HG02759 (cell line): ENCODE data around the gene TMEM150B.

ENCODE experiments used
- ATAC-seq: cut with Tn5 transposase; IDR thresholded peaks from one replicate; pipeline ENCODE4 v1.9.1; 2021; ENCODE audit warnings: mild to moderate bottlenecking, moderate library complexity; ENCODE audit not compliant: unreplicated experiment

The TMEM150B gene

GRCh38 chr19:55279770-55280643, 45.1 kb downstream of the TMEM150B start, which contains the start of gene HSPBP1:
TSS of gene HSPBP1 (minus strand) at chr19:55280110. CDS start at chr19:55279608, 502 bp downstream.
- ATAC-seq = peak; percentile 76

DNA sequence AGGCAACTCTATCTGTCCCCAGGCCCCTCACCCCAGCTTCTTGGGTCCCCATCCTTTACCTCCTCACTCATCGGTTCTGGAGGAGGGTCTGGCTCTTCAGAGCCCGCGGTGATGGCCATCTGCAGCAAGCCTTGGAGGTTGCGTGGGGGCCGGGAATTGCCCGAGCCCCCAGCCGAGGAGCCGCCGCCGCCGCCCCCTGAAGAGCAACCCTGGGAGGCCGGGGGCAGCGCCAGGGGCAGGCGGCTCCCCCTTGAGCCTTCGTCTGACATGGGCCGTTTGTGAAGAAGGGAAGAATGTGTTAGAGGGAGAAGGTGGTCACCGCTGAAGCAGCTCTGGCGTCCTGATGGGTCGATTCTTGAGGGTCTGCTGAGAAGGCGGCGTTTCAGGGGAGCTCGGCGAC, 45.8 kb downstream of the TMEM150B start:
- ATAC-seq = no peak

DNA sequence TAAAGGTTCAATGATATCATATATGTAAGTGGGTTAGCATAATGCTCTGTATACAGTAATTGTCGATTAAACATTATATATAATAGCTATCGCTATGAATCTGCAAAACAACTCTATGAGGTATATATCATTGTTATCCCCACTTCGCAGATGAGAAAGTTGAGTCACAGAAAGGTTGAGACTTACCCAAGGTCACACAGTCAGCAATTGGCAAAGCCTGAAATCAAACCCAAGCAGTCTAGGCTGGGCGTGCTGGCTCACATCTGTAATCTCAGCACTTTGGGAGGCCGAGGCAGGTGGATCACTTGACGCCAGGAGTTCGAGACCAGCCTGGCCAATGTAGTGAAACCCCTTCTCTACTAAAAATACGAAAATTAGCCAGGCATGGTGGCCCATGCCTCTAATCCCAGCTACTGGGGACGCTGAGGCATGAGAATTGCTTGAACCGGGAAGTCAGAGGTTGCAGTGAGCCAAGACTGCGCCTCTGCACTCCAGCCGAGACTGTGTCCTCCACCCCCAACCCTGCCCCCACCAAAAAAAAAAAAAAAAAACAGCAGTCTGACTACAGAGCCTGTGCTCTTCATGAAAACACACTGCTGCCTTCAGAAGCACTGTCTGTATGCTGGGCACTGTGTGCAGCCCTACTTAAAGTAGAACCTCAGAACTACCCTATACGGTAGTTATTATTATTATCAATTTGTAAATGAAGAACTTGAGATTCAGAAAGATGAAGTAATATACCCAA, 46.6 kb downstream of the TMEM150B start:
- ATAC-seq = no peak

DNA sequence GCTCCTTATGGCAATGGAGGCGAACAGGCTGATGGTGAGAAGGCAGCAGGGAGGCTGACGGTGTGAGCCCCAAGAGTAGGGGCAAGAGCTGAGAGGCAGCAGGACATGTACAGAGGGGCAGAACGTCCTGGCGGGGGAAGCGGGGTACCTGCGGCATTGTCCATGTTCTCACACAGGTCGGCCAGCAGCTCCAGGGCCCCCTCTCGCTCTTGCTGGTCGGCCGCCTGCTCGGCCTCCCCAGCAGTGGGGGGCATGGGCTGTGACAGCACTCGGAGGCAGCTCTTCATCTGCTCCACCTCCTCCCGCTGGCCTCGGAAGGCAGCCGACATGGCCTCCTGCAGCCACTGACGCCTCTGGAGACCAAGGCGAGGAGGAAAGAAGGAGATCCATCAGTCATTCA, 47.6 kb downstream of the TMEM150B start:
- no peak for ATAC-seq

DNA sequence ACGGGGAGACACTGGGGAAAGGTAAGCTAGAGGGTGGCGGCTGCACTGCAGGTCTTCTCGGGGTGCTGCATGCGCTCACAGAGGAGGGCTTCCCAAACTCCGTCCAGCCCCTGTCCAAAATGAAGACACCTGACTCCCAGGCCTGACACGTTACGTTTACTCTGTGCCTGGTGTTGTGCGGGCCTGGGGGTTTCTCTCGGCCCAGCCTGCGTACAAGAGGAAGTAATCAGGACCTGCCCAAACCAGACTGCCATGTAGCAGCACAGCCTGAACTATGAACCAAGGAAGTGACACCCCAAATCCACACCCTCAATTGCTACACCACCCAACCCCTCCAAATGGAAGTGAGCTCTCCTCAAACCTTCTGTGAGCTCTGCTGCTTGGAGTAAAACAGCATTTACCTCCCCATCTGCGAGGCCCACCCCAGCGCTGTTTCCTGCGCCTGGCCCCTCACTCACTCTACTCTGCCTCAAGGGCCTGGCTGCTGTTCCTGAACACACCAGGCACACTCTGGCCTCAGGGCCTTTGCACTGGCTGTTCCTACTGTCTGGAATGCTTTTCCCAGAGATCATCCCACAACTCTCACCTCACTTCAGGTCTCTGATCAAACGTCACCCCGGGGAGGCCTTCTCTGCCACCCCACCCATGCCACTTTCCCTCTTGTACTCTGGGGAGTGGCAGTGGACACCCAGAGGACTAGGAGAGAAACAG, 48.3 kb downstream of the TMEM150B start:
- ATAC-seq = no peak

- ATAC-seq = peak; percentile 48
Measured at GRCh38 chr19:55275851-55276719, 49.1 kb downstream of the TMEM150B start.

DNA sequence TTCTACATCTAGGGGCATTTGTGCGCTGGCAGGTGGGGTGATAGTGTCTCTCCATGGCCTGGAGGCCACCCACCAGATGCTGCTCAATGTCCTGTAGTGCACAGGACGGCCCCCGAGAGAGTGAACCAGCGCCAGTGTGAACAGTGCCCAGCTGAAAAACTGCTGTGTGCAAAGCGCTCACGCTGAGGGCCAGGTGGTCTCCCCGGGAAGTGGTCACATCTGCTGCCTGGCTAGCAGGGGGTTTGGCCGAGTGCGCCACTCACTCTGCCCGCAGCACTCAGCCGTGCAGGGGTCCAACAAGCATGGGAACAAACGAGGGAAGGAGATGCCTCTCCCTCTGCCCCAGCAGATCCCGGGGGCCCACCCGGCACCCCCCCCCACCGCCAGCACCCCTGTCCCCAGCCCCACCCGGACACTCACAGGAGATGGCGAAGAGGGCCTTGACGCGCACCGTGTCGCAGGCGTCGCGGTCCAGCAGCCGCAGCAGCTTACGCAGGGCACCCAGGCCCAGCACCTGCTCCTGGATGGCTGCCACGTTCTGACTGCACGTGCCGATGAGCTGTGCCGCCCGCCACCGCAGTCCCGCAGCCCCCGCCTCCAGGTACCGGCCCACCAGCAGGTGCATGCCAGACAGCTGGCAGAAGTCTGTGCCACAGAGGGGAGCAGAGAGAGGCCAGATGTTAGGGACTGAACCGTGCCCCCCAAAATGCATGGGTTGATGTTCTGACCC, 51.0 kb downstream of the TMEM150B start:
- no peak for ATAC-seq

DNA sequence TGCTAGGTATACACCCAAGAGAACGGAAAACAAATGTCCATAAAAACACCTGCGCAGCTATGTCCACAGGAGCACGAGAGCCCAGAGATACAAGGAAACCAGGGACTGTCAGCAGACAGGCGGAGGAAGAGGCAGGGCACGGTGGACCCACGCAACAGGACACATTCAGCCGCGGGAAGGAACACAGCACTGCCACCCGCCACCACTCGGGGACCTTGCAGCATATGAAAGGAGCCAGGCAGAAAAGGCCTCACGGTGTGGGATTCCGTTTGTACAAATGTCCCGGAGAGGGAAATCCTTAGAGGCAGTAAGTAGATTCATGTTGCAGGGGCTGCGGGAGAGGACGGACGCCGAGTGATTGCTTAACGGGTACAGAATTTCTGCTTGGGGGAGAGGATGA, 53.0 kb downstream of the TMEM150B start:
- no peak for ATAC-seq

- ATAC-seq = no peak
Measured at GRCh38 chr19:55270172-55270942, 54.8 kb downstream of the TMEM150B start.

- ATAC-seq = no peak
Measured at GRCh38 chr19:55269299-55269698, 55.8 kb downstream of the TMEM150B start.

DNA sequence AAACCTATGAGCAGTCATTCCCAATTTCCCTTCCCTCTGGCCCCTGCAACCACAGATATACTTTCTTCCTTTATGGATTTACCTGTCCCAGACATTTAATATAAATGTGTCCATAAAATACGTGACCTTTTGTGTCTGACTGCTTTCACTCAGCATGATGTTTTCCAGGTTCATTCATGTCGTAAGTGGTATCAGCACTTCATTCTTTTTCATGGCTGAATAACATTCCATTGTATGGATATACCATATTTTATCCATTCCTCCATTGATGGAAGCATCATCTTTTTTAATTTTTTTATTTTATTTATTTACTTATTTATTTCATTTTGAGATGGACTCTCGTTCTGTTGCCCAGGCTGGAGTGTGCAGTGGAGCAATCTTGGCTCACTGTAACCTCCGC, 58.3 kb downstream of the TMEM150B start:
- ATAC-seq = no peak

GRCh38 chr19:55266404-55266803, 58.7 kb downstream of the TMEM150B start:
- ATAC-seq = no peak

DNA sequence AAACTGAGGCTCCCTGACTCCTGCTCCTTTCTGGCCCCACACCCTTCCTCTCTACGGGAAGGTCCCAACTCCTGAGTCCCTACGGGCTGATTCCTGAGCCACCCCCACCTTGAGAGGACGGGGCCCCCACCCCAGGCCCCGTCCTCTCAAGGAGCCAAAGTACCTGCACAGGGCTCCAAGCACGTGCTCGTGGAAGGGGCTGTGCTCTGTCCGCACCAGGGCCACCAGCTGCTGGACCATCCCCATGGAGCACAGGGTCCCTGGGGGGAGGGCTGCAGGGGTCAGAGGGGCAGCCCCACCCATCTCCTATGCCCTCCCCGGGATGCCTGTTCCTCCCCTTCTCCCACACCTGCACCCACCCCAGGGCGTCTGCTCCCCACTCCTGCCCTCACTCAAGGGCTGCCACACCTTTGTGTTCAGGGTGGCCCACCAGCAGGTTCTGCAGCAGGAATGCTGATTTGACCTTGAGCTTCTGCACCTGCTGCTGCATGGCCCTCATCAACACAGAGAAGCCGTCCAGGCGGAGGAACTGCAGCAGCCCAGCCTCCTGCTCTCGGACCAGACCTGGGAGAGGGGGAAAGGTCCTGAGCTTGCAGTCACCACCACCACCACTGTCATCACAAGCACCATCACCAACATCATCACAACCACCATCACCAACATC, 59.3 kb downstream of the TMEM150B start:
- no peak for ATAC-seq

DNA sequence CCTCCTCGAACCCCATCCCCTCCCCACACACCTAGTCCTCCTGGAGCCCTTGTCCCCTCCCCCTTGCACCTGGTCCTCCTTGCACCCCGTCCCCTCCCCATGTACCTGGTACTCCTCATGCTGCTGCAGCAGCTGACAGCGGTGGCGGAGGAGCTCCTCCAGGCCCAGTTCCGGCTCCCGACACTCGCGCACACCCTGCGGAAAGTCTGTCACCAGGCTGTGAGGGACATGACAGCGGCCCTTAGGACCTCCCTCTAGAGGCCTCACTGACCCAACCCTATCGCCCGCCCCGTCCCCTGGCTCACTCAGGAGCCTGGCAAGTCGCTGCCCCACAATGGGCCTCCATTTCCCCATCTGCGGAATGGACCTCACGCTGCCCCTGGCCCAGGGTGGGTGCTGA, 60.0 kb downstream of the TMEM150B start:
- no peak for ATAC-seq

GRCh38 chr19:55264531-55264930, 60.6 kb downstream of the TMEM150B start:
- ATAC-seq = no peak
